ENCODE data around the gene TMEM174.

TMEM174 gene

DNA sequence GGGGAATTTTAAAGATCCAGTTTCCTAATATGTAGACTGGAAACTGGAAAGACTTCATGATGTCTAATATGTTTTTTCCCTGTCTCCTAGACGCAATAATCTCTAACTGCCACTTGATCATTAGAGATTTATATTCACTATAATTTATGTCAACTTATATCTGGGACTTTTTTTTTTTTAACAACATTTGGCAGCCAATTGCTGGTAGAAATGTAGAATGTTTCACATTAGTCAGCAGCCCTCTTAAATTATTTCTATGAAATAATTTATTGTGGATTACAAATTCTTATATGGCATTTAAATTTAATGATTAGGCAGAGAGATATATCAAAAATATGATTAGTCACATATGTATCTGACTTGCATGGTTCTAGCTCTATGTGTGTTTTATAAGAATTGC is 48.2 kb downstream of the TMEM174 start:
- H3K4me3 ChIP-seq (replicated peaks in 1 of 2; ENCODE audit: low read depth in 2 of 2, low read length in 2 of 2), result no peak overlapping the region
- DNase-seq (ENCODE audit: low read depth in 2 of 2), result no peak
- TF ChIP-seq, protein P1, sequence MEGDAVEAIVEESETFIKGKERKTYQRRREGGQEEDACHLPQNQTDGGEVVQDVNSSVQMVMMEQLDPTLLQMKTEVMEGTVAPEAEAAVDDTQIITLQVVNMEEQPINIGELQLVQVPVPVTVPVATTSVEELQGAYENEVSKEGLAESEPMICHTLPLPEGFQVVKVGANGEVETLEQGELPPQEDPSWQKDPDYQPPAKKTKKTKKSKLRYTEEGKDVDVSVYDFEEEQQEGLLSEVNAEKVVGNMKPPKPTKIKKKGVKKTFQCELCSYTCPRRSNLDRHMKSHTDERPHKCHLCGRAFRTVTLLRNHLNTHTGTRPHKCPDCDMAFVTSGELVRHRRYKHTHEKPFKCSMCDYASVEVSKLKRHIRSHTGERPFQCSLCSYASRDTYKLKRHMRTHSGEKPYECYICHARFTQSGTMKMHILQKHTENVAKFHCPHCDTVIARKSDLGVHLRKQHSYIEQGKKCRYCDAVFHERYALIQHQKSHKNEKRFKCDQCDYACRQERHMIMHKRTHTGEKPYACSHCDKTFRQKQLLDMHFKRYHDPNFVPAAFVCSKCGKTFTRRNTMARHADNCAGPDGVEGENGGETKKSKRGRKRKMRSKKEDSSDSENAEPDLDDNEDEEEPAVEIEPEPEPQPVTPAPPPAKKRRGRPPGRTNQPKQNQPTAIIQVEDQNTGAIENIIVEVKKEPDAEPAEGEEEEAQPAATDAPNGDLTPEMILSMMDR (IDR thresholded peaks at IDR 0.05; ENCODE audit: low read depth, low read length), result no peak

DNA sequence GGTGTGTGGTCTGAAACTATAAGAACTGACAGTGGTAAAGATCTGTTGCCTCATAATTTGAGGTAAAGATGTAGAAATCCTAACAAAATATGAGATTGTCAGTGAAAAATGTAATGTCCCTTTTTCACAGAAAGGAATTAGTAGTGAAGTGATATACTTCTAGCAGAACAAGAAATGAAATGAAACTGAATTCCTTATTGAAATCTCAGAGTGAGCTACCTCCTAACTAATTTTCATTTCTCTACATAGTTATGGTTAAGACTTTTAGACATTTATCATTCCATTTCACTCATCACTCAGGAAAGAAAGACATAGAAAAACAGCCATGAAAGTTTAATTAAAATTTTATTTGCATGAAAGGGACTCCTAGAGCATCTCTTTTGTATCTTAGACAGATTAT is 48.7 kb downstream of the TMEM174 start:
- no peak for DNase-seq (ENCODE audit: low read depth in 2 of 2)
- TF ChIP-seq, protein P1 (IDR thresholded peaks at IDR 0.05; ENCODE audit: low read depth, low read length), result no peak
- H3K4me3 ChIP-seq (replicated peaks in 1 of 2; ENCODE audit: low read depth in 2 of 2, low read length in 2 of 2), result no peak overlapping the region

DNA sequence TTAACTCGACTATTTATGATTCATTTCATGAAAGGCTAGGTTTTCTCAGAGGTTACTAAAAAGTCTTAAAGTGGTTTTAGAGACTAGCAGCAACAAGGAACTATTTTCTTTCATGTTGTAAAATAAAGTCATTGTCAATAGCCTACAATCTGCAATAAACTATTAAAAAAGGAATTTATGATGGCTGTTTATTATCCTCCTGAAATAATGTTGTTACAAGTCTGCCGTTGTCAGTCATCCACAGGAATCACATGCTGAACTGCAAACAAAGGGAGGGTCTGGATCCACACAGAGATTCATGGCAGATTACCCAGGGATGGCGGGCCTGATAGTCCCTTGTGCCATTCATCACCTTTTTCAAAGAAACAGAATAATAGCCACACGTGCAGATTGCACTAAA is 49.2 kb downstream of the TMEM174 start:
- TF ChIP-seq, protein P1 (IDR thresholded peaks at IDR 0.05; ENCODE audit: low read depth, low read length), result no peak
- DNase-seq (ENCODE audit: low read depth in 2 of 2), result no peak
- no peak overlapping the region for H3K4me3 ChIP-seq (replicated peaks in 1 of 2; ENCODE audit: low read depth in 2 of 2, low read length in 2 of 2)

Data from cardiac fibroblast (primary cell).